ENCODE data around the gene C11orf42. TPM values are rescaled to one million over a fixed set of nuclear protein-coding genes. Genes with fewer than 3 reads are reported as not detected.

The C11orf42 gene
- total RNA-seq, 1 experiment from 2014 or later = not detected

DNA sequence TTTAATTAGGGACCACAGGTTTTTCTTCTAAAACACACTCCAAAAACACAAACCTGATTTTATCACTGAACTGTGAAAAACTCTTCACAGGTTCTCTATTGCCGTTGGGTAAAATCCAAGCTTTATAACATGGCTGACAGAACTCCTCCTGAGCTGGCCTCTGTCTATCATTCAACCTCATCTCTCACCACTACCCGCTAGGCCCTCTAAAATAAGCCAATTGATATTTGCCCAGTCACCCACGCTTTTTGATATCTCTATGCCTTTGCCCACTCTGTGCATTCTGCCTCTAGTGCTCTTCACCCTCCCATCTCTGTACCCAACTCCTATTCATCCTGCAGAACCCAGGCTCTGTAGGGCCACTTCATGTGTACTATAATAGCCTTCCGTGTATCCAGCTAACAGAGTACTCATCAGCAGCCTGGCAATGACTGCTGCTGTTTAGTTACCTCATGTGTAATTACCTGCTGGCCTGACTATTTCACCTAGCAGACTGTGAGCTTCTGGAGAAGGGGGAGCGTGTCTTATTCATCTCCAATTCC lies 32.5 kb downstream of the C11orf42 start:
- no peak overlapping the region for H2BK12ac ChIP-seq (ENCODE audit: insufficient read length, low read depth, low read length)
- H4K5ac ChIP-seq (ENCODE audit: insufficient read length, low read depth, low read length) = no peak overlapping the region
- H2AFZ ChIP-seq (ENCODE audit: low read length) = no peak overlapping the region
- no peaks in the 10 kb centered on the region for H4K20me1 ChIP-seq (ENCODE audit: control insufficient read depth, insufficient read depth, insufficient read length)
- no peak overlapping the region for H2AK5ac ChIP-seq (ENCODE audit: insufficient read length, low read length)
- H2BK120ac ChIP-seq (ENCODE audit: low read depth, low read length, poor library complexity, severe bottlenecking) = no peak overlapping the region
- H4K91ac ChIP-seq (ENCODE audit: insufficient read length, low read depth, low read length) = no peak overlapping the region
- H2BK20ac ChIP-seq (ENCODE audit: low read depth, low read length, poor library complexity, severe bottlenecking) = no peak overlapping the region
- H3K27ac ChIP-seq (ENCODE audit: insufficient read length, low read depth, low read length) = no peak overlapping the region
- H3K9me3 Mint-ChIP-seq = no peaks in the 10 kb centered on the region
- DNase-seq = no peak
- H2BK5ac ChIP-seq (ENCODE audit: insufficient read length, low read length) = no peak overlapping the region
- H3K79me1 ChIP-seq (ENCODE audit: insufficient read depth, low read depth, low read length, poor library complexity, severe bottlenecking) = no peaks in the 10 kb centered on the region
- H3K4me1 ChIP-seq (ENCODE audit: insufficient read depth, low read length) = no peaks in the 10 kb centered on the region
- H3K9ac ChIP-seq (ENCODE audit: extremely low read depth, insufficient read length, low read length) = no peak overlapping the region
- peaks cover 12 to 17% of the 10 kb centered on the region in 2 experiments for H3K4me1 Mint-ChIP-seq
- peaks cover 12% of the 10 kb centered on the region for H3K27me3 Mint-ChIP-seq (ENCODE audit: low read depth)
- no peaks in the 10 kb centered on the region for H3K36me3 Mint-ChIP-seq (ENCODE audit: insufficient read depth in 1 of 3, low read depth in 3 of 3)
- no peak overlapping the region for H3K18ac ChIP-seq (ENCODE audit: insufficient read length, low read depth, low read length)
- no peak overlapping the region for H3K4ac ChIP-seq (ENCODE audit: low read depth, low read length)
- TF ChIP-seq CTCF (conservative IDR thresholded peaks at IDR 0.05) = no peak
- WGBS (ENCODE audit: extremely low coverage, insufficient read length, low lambda C conversion rate) = no CpG with 5 or more reads among the region's 5 CpGs
- H3K14ac ChIP-seq (ENCODE audit: insufficient read depth, low read length) = no peak overlapping the region
- peaks cover 7% of the 10 kb centered on the region; the same call in 1 of the 2 replicates for H3K79me2 ChIP-seq (ENCODE audit: insufficient read depth, low read length)
- H4K8ac ChIP-seq (replicated peaks; ENCODE audit: insufficient read length, low read depth, low read length) = no peak overlapping the region
- H3K27ac Mint-ChIP-seq = no peak overlapping the region
- H2BK15ac ChIP-seq (ENCODE audit: low read depth, low read length) = no peak overlapping the region
- no peak overlapping the region for H3K23ac ChIP-seq (ENCODE audit: insufficient read length, low read depth, low read length)
- H3K9me3 ChIP-seq (ENCODE audit: control insufficient read depth, low read depth, low read length) = no peaks in the 10 kb centered on the region
- H3K4me3 Mint-ChIP-seq = no peak overlapping the region
- no peak overlapping the region for H3T11ph ChIP-seq (ENCODE audit: low read length)
- H3K27me3 ChIP-seq (ENCODE audit: insufficient read depth, low read length) = no peaks in the 10 kb centered on the region
- peaks cover 7% of the 10 kb centered on the region for H3K23me2 ChIP-seq (ENCODE audit: insufficient read length, low read depth, low read length, poor library complexity, severe bottlenecking)
- no peak overlapping the region for H3K4me2 ChIP-seq (ENCODE audit: insufficient read depth, insufficient read length, low read length)
- no peak overlapping the region for H3K56ac ChIP-seq (ENCODE audit: insufficient read length, low read depth, low read length)
